ENCODE data around the gene PSMG3. TPM values are rescaled to one million over a fixed set of nuclear protein-coding genes. Genes with fewer than 3 reads are reported as not detected.
A peak's percentile ranks its signal among the peaks of the same experiment; 100 is the strongest.

PSMG3 gene
- total and polyA plus RNA-seq, 2 of the 8 experiments (the other 6 are each of a cell fraction or from before 2014, with no cell fraction given), result 30.2 to 62.0 TPM

DNA sequence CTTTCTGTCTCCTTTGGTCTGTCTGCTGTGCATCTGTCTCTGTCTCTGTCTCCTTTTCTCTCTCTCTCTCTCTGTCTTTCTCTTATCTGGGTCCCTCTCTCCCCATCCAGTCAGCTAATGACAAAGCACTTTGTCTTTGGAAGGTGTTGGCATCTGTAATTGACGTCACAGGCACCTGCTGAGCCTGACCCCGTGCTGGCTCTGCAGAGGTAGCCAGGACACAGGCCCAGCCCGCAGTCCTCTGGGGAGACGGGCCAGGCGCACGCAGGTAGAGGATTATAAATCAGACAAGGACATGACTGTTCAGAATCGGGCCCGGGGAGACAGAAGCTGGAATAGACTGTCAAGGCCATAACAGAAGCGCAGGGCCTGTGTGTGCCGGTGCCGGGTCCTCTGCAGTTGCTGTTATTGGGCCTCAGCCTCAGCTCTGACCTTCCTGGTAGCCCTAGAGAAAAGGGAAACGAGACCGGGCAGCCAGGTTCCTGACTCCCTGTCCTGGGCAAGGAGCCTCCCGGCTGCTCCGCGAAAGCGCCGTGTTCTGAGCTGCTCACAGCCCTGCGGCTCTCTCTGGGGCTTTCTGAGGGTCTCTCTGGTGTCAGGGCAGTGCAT is 10.7 kb upstream of the PSMG3 start:
- peak overlapping the region; percentile 97 for H2BK12ac ChIP-seq (ENCODE audit: low read depth, low read length)
- 0 out of 2 replicates have a peak overlapping the region, but pooled peaks have one; percentile 71 for H3K18ac ChIP-seq (ENCODE audit: extremely low read depth, low read length)
- H2AK5ac ChIP-seq (ENCODE audit: low read depth, low read length), result peak overlapping the region; percentile 95
- H3K23me2 ChIP-seq (ENCODE audit: low read depth, low read length), result peaks cover 14% of the 10 kb centered on the region; the same call in 1 of the 2 replicates
- no peak overlapping the region for H3K4me3 ChIP-seq (ENCODE audit: extremely low read depth in 1 of 4, insufficient read depth in 2 of 4, low read depth in 3 of 4, low read length in 4 of 4)
- peak overlapping the region; percentile 88; the same call in 1 of the 2 replicates for H2BK5ac ChIP-seq (ENCODE audit: low read depth, low read length)
- H2AFZ ChIP-seq (ENCODE audit: low read length), result no peak overlapping the region
- TF ChIP-seq TAF1 (IDR thresholded peaks at IDR 0.05; ENCODE audit: low read depth, low read length), result 0 out of 2 replicates have a peak, but pooled peaks have one; percentile 24
- TF ChIP-seq TAF7 (optimal IDR thresholded peaks at IDR 0.05; ENCODE audit: borderline replicate concordance, low read depth, low read length), result peak; percentile 18
- TF ChIP-seq MAFK (IDR thresholded peaks at IDR 0.05; ENCODE audit: low read depth, low read length), result peak; percentile 9; the same call in 1 of the 2 replicates
- peak; percentile 56; the same call in 1 of the 2 replicates for TF ChIP-seq CREB1 (IDR thresholded peaks at IDR 0.05)
- no peak for TF ChIP-seq GABPA (IDR thresholded peaks at IDR 0.05; ENCODE audit: borderline replicate concordance, insufficient read depth, low read length)
- no peaks in the 10 kb centered on the region for H3K27me3 ChIP-seq (replicated peaks in 1 of 4; ENCODE audit: control insufficient read depth in 3 of 4, extremely low read depth in 1 of 4, insufficient read depth in 3 of 4, low read length in 3 of 4)
- H3K27ac ChIP-seq (ENCODE audit: low read depth, low read length), result no peak overlapping the region
- peaks cover 0 to 2% of the 10 kb centered on the region in 2 experiments for H4K20me1 ChIP-seq (replicated peaks in 1 of 2; ENCODE audit: control insufficient read depth in 1 of 2, insufficient read depth in 2 of 2, low read length in 2 of 2)
- 79% methylated on average over 19 of the region's 19 CpGs; no CpG with 5 or more reads in 1 of the 2 experiments for WGBS, 2 experiments (ENCODE audit: extremely low coverage in 1 of 2, insufficient coverage in 1 of 2, insufficient read length in 1 of 2, insufficient replicate concordance in 2 of 2, low coverage in 1 of 2, low lambda C conversion rate in 2 of 2, missing lambda C conversion rate in 1 of 2)
- no peaks in the 10 kb centered on the region for H3K79me2 ChIP-seq (ENCODE audit: control insufficient read depth in 1 of 2, insufficient read depth in 2 of 2, low read length in 2 of 2)
- no peak for FAIRE-seq
- no peak overlapping the region for H3K9ac ChIP-seq (replicated peaks in 1 of 4; ENCODE audit: extremely low read depth in 1 of 4, low read depth in 3 of 4, low read length in 3 of 4)
- H3K4ac ChIP-seq (replicated peaks; ENCODE audit: insufficient read length, low read depth, low read length), result no peak overlapping the region
- H3K9me3 ChIP-seq (ENCODE audit: insufficient read depth in 2 of 2, low read depth in 1 of 2, low read length in 1 of 2), result 0 out of 4 replicates have a peak, but pooled peaks cover 0 to 3% of the 10 kb centered on the region in 2 experiments
- 0 out of 2 replicates have a peak overlapping the region, but pooled peaks have one; percentile 92 for H2BK15ac ChIP-seq (ENCODE audit: low read length)
- ChIA-PET CTCF (ENCODE audit: partially characterized antibody) (interaction anchor here (0.8 to 1.9 kb wide), 9 partner anchors 10 to 580 kb away, joined by 3 to 9 read pairs (median 4); no protein-coding TSS in a partner anchor), POLR2A (ENCODE audit: partially characterized antibody) (interaction anchor here (1.4 kb wide), 1 partner anchor 20 kb away, joined by 4 read pairs; no protein-coding TSS in a partner anchor)
- H2BK120ac ChIP-seq (replicated peaks; ENCODE audit: low read depth, low read length), result no peak overlapping the region
- no peak overlapping the region; the same call in 1 of the 2 replicates for H4K8ac ChIP-seq (ENCODE audit: extremely low read depth, insufficient read depth, low read length)
- no peak overlapping the region for H3K56ac ChIP-seq (replicated peaks; ENCODE audit: insufficient read length, low read depth, low read length)
- 0 out of 4 replicates have a peak overlapping the region, but pooled peaks have one; percentile 2 to 49 for H3K4me2 ChIP-seq (ENCODE audit: insufficient read depth in 1 of 2, low read depth in 2 of 2, low read length in 2 of 2)
- H3K23ac ChIP-seq (ENCODE audit: insufficient read length), result no peak overlapping the region
- peak overlapping the region; percentile 98; the same call in 1 of the 2 replicates for H2BK20ac ChIP-seq (ENCODE audit: low read length)
- no peaks in the 10 kb centered on the region; the same call in 1 of the 2 replicates for H3K79me1 ChIP-seq (ENCODE audit: low read depth, low read length)
- H4K91ac ChIP-seq (replicated peaks; ENCODE audit: insufficient read length, low read length), result peak overlapping the region; percentile 4
- no peaks in the 10 kb centered on the region for H3K36me3 ChIP-seq (ENCODE audit: control insufficient read depth in 2 of 4, insufficient read depth in 4 of 4, low read length in 3 of 4)
- H3K14ac ChIP-seq (ENCODE audit: insufficient read length), result no peak overlapping the region
- no peak overlapping the region for H4K5ac ChIP-seq (ENCODE audit: insufficient read length, low read depth, low read length)
- H3K4me1 ChIP-seq (replicated peaks in 1 of 4; ENCODE audit: control insufficient read depth in 3 of 4, insufficient read depth in 4 of 4, low read length in 3 of 4), result peaks cover 12 to 20% (median 13%) of the 10 kb centered on the region in 4 experiments
- no peak for DNase-seq (ENCODE audit: low read depth in 1 of 2, low spot score in 2 of 2)
